Lower leg skin (tissue), 3 donors: ENCODE results near the gene MSN.
"Not testable (repeated sequence)": the region's sequence is repeated elsewhere in the genome, so short reads cannot be mapped to it uniquely, and the experiment has no call there.

Experiments
- POLR2A ChIP-seq, 2 donors: fragments of 450-650 bp; IDR thresholded peaks; one replicate each; pipeline ENCODE4 v1.6.1; 2016 to 2017; ENCODE audit warnings: antibody characterized with exemption in 2 of 2, mild to moderate bottlenecking in 1 of 2, moderate library complexity in 1 of 2
- TF ChIP-seq, protein P1 (sequence below), 3 donors: fragments of 450-650 bp; IDR thresholded peaks; one replicate each; pipeline ENCODE4 v1.5.1; 2016; ENCODE audit warnings: antibody characterized with exemption in 3 of 3, mild to moderate bottlenecking in 3 of 3, moderate library complexity in 2 of 3

DNA sequence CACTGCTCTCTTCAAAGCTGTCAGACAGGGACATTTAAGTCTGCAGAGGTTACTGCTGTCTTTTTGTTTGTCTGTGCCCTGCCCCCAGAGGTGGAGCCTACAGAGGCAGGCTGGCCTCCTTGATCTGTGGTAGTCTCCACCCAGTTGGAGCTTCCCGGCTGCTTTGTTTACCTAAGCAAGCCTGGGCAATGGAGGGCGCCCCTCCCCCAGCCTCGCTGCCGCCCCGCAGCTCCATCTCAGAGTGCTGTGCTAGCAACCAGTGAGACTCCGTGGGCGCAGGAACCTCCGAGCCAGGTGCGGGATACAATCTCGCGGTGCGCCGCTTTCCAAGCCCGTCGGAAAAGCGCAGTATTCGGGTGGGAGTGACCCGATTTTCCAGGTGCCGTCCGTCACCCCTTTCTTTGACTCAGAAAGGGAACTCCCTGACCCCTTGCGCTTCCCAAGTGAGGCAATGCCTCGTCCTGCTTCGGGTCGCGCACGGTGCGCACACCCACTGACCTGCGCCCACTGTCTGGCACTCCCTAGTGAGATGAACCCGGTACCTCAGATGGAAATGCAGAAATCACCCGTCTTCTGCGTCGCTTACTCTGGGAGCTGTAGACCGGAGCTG, 47.3 kb upstream of the MSN start:
- TF ChIP-seq, protein P1, sequence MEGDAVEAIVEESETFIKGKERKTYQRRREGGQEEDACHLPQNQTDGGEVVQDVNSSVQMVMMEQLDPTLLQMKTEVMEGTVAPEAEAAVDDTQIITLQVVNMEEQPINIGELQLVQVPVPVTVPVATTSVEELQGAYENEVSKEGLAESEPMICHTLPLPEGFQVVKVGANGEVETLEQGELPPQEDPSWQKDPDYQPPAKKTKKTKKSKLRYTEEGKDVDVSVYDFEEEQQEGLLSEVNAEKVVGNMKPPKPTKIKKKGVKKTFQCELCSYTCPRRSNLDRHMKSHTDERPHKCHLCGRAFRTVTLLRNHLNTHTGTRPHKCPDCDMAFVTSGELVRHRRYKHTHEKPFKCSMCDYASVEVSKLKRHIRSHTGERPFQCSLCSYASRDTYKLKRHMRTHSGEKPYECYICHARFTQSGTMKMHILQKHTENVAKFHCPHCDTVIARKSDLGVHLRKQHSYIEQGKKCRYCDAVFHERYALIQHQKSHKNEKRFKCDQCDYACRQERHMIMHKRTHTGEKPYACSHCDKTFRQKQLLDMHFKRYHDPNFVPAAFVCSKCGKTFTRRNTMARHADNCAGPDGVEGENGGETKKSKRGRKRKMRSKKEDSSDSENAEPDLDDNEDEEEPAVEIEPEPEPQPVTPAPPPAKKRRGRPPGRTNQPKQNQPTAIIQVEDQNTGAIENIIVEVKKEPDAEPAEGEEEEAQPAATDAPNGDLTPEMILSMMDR (IDR thresholded peaks at IDR 0.05), result not testable (repeated sequence)
- not testable (repeated sequence) for TF ChIP-seq POLR2A (IDR thresholded peaks at IDR 0.05)
